H9 (cell line): Measurements from ENCODE around the gene MRTFB. TPM values are rescaled to one million over a fixed set of nuclear protein-coding genes. Genes with fewer than 3 reads are reported as not detected.

Experiments
- DNase-seq: peaks from one replicate; pipeline ENCODE4 v3.0.0-alpha.2; 2017
- H2AFZ ChIP-seq: one replicate; pipeline ENCODE4 v1.6.1; 2013; ENCODE audit warnings: mild to moderate bottlenecking, low read length, control low read depth, moderate library complexity
- H2AK5ac ChIP-seq: 2 replicates; pipeline ENCODE4 v1.6.1; 2013; ENCODE audit warnings: low read length, control low read depth, mixed read lengths; ENCODE audit not compliant: insufficient read length
- H2BK120ac ChIP-seq: one replicate; pipeline ENCODE4 v1.6.1; 2013; ENCODE audit warnings: low read depth, mild to moderate bottlenecking, low read length, control low read depth, inconsistent platforms; ENCODE audit not compliant: poor library complexity, severe bottlenecking
- H2BK12ac ChIP-seq: 2 replicates; pipeline ENCODE4 v1.6.1; 2013; ENCODE audit warnings: low read length, control low read depth, mixed read lengths, low read depth; ENCODE audit not compliant: insufficient read length
- H2BK15ac ChIP-seq: 2 replicates; pipeline ENCODE4 v1.6.1; 2013; ENCODE audit warnings: low read depth, low read length, control low read depth
- H2BK20ac ChIP-seq: one replicate; pipeline ENCODE4 v1.6.1; 2013; ENCODE audit warnings: low read depth, mild to moderate bottlenecking, low read length, control low read depth, inconsistent platforms; ENCODE audit not compliant: poor library complexity, severe bottlenecking
- H2BK5ac ChIP-seq: 2 replicates; pipeline ENCODE4 v1.6.1; 2013; ENCODE audit warnings: low read length, control low read depth, mixed read lengths; ENCODE audit not compliant: insufficient read length
- H3K14ac ChIP-seq: 2 replicates; pipeline ENCODE4 v1.6.1; 2013; ENCODE audit warnings: low read length, control low read depth; ENCODE audit not compliant: insufficient read depth
- H3K18ac ChIP-seq: 2 replicates; pipeline ENCODE4 v1.6.1; 2013; ENCODE audit warnings: low read depth, mild to moderate bottlenecking, mixed read lengths, low read length, control low read depth; ENCODE audit not compliant: insufficient read length
- H3K23ac ChIP-seq: 2 replicates; pipeline ENCODE4 v1.6.1; 2013; ENCODE audit warnings: low read length, control low read depth, mixed read lengths, low read depth; ENCODE audit not compliant: insufficient read length
- H3K23me2 ChIP-seq: 2 replicates; pipeline ENCODE4 v1.6.1; 2013; ENCODE audit warnings: low read depth, mild to moderate bottlenecking, mixed read lengths, low read length, control low read depth; ENCODE audit not compliant: insufficient read length, poor library complexity, severe bottlenecking
- H3K27ac ChIP-seq: 2 replicates; pipeline ENCODE4 v1.5.1; 2013; ENCODE audit warnings: low read length, control low read depth, mixed read lengths, low read depth; ENCODE audit not compliant: insufficient read length
- H3K27me3 ChIP-seq: 2 replicates; pipeline ENCODE4 v1.6.1; 2013; ENCODE audit warnings: low read length, control low read depth, inconsistent platforms; ENCODE audit not compliant: insufficient read depth
- H3K4ac ChIP-seq: 2 replicates; pipeline ENCODE4 v1.6.1; 2013; ENCODE audit warnings: low read depth, mild to moderate bottlenecking, control low read depth, inconsistent platforms, low read length, moderate library complexity
- H3K4me1 ChIP-seq: 2 replicates; pipeline ENCODE4 v1.6.1; 2013; ENCODE audit warnings: low read length, control low read depth, inconsistent platforms; ENCODE audit not compliant: insufficient read depth
- H3K4me2 ChIP-seq: 2 replicates; pipeline ENCODE4 v1.6.1; 2013; ENCODE audit warnings: low read length, control low read depth, mixed read lengths; ENCODE audit not compliant: insufficient read length, insufficient read depth
- H3K56ac ChIP-seq: 2 replicates; pipeline ENCODE4 v1.6.1; 2013; ENCODE audit warnings: low read depth, mild to moderate bottlenecking, mixed read lengths, low read length, control low read depth; ENCODE audit not compliant: insufficient read length
- H3K79me1 ChIP-seq: 2 replicates; pipeline ENCODE4 v1.6.1; 2013; ENCODE audit warnings: low read depth, mild to moderate bottlenecking, moderate library complexity, low read length, control low read depth, inconsistent platforms; ENCODE audit not compliant: insufficient read depth, poor library complexity, severe bottlenecking
- H3K79me2 ChIP-seq: 2 replicates; pipeline ENCODE4 v1.6.1; 2013; ENCODE audit warnings: low read length, control low read depth, inconsistent platforms; ENCODE audit not compliant: insufficient read depth
- H3K9ac ChIP-seq: 2 replicates; pipeline ENCODE4 v1.6.1; 2013; ENCODE audit warnings: low read length, control low read depth, mixed read lengths; ENCODE audit not compliant: insufficient read length; ENCODE audit errors: extremely low read depth
- H3K9me3 ChIP-seq: one replicate; pipeline ENCODE4 v1.6.1; 2013; ENCODE audit warnings: low read depth, low read length, inconsistent platforms; ENCODE audit not compliant: control insufficient read depth
- H3T11ph ChIP-seq: one replicate; pipeline ENCODE4 v1.6.1; 2013; ENCODE audit warnings: mild to moderate bottlenecking, low read length, control low read depth, inconsistent platforms
- H4K20me1 ChIP-seq: one replicate; pipeline ENCODE4 v1.6.1; 2013; ENCODE audit not compliant: control insufficient read depth, insufficient read length, insufficient read depth
- H4K5ac ChIP-seq: 2 replicates; pipeline ENCODE4 v1.6.1; 2013; ENCODE audit warnings: low read depth, mild to moderate bottlenecking, mixed read lengths, low read length, control low read depth; ENCODE audit not compliant: insufficient read length
- H4K8ac ChIP-seq: replicated peaks from 2 replicates; pipeline ENCODE4 v1.6.1; 2013; ENCODE audit warnings: low read length, control low read depth, mixed read lengths, low read depth; ENCODE audit not compliant: insufficient read length
- H4K91ac ChIP-seq: 2 replicates; pipeline ENCODE4 v1.6.1; 2013; ENCODE audit warnings: low read depth, mild to moderate bottlenecking, moderate library complexity, mixed read lengths, low read length, control low read depth; ENCODE audit not compliant: insufficient read length
- H3K27ac Mint-ChIP-seq, 3 experiments: 2 replicates in 2 of 3; 3 replicates in 1 of 3; pipeline ENCODE4 v1.8.0; 2020 to 2021; ENCODE audit warnings: mixed read lengths in 3 of 3, mild to moderate bottlenecking in 1 of 3, moderate library complexity in 1 of 3
- H3K27me3 Mint-ChIP-seq: 2 replicates; pipeline ENCODE4 v1.8.0; 2021; ENCODE audit warnings: low read depth, mild to moderate bottlenecking, moderate library complexity, mixed read lengths
- H3K36me3 Mint-ChIP-seq, 3 experiments: 2 replicates in 2 of 3; 3 replicates in 1 of 3; pipeline ENCODE4 v1.8.0; 2020 to 2021; ENCODE audit warnings: low read depth in 3 of 3, mixed read lengths in 3 of 3; ENCODE audit not compliant: insufficient read depth in 1 of 3
- H3K4me1 Mint-ChIP-seq, 2 experiments: 2 replicates each; pipeline ENCODE4 v1.8.0; 2020; ENCODE audit warnings: mixed read lengths in 2 of 2
- H3K4me3 Mint-ChIP-seq, 2 experiments: 2 replicates in 1 of 2; 3 replicates in 1 of 2; pipeline ENCODE4 v1.8.0; 2020 to 2021; ENCODE audit warnings: mild to moderate bottlenecking in 2 of 2, mixed read lengths in 2 of 2, moderate library complexity in 1 of 2
- H3K9me3 Mint-ChIP-seq, 2 experiments: 2 replicates in 1 of 2; 3 replicates in 1 of 2; pipeline ENCODE4 v1.8.0; 2020; ENCODE audit warnings: mild to moderate bottlenecking in 2 of 2, mixed read lengths in 2 of 2, moderate library complexity in 1 of 2
- CTCF ChIP-seq: fragments of 200-600 bp; sonication (generic); conservative IDR thresholded peaks from 3 replicates; pipeline ENCODE4 v1.8.0; 2021; ENCODE audit warnings: antibody characterized with exemption, mild to moderate bottlenecking
- WGBS: extraction: QIAGEN DNeasy Blood & Tissue Kit; methylation state at CpG from one replicate; pipeline ENCODE4 v1.1.7; 2013; ENCODE audit warnings: missing lambda C conversion rate, low lambda C conversion rate, mixed read lengths; ENCODE audit not compliant: insufficient read length; ENCODE audit errors: extremely low coverage; 5-methylcytosine and 5-hydroxymethylcytosine counted together
- total RNA-seq: library from RNA; stranded (reverse); gene quantifications from 2 replicates; pipeline ENCODE4 v1.2.1, GENCODE V29; 2021

The MRTFB gene
- total RNA-seq, 1 experiment from 2014 or later = 29.9 TPM

- Histone ChIP-seq H4K20me1 (no peaks in the 10 kb centered on the region), H2BK20ac (no peak overlapping the region), H3K56ac (no peak overlapping the region), H4K91ac (no peak overlapping the region), H3T11ph (no peak overlapping the region), H4K8ac (no peak overlapping the region), H3K27me3 (no peaks in the 10 kb centered on the region), H3K18ac (no peak overlapping the region), H3K79me1 (peaks cover 4% of the 10 kb centered on the region), H2AFZ (no peak overlapping the region), H3K4ac (no peak overlapping the region), H2BK120ac (no peak overlapping the region), H3K4me1 (no peaks in the 10 kb centered on the region), H3K79me2 (peaks cover 2% of the 10 kb centered on the region; the same call in 1 of the 2 replicates), H2BK12ac (no peak overlapping the region), H3K23ac (no peak overlapping the region), H2BK5ac (no peak overlapping the region), H3K9ac (no peak overlapping the region), H3K9me3 (no peaks in the 10 kb centered on the region), H3K27ac (no peak overlapping the region), H3K14ac (no peak overlapping the region), H3K4me2 (no peak overlapping the region), H3K23me2 (no peaks in the 10 kb centered on the region), H2AK5ac (no peak overlapping the region), H2BK15ac (no peak overlapping the region), H4K5ac (no peak overlapping the region)
- WGBS = no CpG with 5 or more reads among the region's 2 CpGs
- Mint-ChIP-seq H3K27me3 (no peaks in the 10 kb centered on the region), H3K9me3 (no peaks in the 10 kb centered on the region), H3K27ac (no peak overlapping the region), H3K4me3 (no peak overlapping the region), H3K4me1 (peaks cover 25 to 30% of the 10 kb centered on the region in 2 experiments), H3K36me3 (peaks cover 0 to 4% (median 0%) of the 10 kb centered on the region in 3 experiments; a peak in 2 of 7 replicates)
- DNase-seq = no peak
- TF ChIP-seq CTCF = no peak
Measured at GRCh38 chr16:14121142-14121541, 50.0 kb downstream of the MRTFB start.
